Measurements from ENCODE around the gene EPHB3.

The EPHB3 gene

DNA sequence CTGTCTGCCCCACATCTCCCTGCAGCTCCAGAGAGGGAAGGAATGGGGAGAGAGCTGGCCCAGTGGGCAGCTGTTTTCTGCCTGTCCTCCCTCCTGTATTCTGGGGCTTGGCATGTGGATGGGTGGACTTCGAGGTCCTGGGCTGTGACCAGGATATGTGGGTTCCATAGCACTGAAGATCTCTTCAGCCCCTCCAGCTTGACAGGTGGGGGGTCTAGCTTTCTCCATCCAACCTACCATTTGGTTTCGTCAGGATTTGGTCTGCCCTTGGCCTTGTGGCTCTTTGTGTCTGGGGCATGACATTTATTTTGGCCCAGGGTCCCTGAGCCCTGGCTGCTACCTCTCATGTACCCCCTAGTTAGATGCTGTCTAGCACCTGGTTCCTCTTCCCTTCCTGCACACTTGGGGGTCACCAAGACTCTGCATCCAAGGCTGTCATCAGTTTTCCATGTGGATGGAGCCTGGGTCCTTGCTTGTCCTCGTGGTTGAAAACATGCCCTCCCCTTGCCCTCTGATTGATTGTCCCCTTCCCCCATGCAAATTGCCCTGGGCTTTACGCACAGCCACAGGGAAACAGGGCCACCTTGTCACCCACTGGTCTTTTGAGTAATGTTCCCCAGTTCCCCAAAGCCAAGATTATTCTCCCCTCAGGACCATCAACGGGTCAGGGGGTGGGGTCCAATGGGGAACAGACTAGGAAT, 3.2 kb downstream of the EPHB3 start:
- DNase-seq: no peak

DNA sequence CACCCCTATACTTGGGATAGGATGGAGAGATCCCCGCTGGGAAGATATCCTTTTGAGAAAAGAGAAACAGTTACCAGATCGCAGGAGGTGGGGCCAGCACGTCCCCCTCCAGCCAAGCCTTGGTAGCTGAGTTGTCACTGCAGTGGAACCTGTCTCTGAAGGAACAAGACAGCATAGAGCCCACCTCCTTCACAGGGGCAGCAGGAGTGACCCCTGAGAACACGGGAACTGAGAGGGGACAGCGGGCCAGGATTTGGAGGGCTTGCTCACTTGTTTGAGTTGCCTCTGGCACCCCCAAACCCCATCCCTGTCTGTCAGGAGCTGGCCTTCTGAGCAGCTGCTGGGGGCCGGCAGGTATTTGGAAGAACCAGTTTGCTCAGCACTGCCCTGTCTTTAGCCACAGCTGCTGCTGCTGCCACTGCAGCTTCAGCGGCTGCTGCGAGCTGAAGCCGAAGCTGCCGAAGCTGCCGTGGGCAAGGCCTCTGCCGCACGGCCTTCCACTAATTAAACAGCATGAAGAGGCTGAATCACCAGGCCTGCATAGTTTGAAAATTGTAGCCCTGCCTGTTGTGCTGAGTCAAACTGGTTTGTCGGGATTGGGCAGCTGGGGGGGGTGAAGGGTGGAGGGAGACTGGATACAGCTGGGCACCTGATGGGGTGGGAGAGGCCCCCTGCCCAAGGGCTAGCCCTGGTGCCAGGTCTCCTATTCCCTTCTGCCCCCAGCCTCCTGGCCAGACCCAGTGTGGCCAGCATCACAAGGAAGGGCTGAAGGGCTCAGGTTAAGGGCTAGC, 4.0 kb downstream of the EPHB3 start:
- no peak for DNase-seq

DNA sequence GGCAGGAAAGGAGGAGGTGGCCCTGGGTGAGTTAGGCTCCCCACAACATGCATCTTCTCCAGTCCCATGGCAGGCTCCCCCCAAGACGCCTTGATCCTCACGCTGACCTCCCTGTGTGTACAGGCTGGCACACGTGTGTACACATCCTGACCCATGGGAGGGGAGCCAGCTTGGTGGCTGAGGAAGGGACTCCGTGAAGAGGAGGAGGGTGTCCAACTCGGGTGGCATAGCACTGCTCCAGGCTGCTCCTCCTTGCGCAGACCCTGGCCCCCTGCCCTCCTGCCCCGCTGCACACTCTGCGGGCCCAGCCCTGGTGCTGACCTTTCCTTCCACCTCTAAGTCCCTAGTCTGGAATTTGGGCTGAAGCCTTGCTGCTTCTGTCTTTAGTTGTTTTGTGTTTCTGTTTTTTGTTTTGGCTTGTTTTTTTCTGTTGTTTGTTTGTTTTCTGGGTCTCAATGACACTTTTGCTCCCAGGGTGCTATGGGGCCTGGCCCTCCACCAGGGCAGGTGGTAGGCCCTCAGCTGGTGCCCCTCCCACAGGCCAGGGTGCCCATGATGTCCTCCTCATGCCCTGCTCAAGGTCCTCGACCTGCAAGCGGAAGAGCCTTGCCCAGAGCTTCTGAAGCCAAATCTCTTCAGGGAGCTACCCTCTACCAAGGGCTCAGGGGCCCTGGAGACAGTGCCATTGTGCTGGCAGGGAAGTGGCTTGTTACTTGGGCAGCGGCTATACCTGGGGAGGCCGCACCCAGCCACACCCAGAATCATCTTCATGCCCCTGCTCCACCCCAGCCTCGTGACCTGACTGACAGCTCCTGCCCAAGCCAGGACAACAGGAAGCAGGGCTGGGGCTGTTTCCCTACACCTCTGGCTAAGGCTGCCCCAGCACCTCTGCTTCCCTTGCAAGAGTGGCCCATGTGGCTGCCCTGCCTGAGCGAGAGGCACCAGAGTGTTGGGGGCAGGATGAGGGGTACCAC, 5.1 kb downstream of the EPHB3 start:
- no peak for DNase-seq

- no peak for DNase-seq
These were observed 6.5 kb downstream of the EPHB3 start for GRCh38 chr3:184567946-184568559.

- no peak for DNase-seq
These were observed 7.0 kb downstream of the EPHB3 start for GRCh38 chr3:184568560-184568923.

- peak; percentile 20 to 28 for DNase-seq
These were observed 7.6 kb downstream of the EPHB3 start for GRCh38 chr3:184568924-184569829.

DNA sequence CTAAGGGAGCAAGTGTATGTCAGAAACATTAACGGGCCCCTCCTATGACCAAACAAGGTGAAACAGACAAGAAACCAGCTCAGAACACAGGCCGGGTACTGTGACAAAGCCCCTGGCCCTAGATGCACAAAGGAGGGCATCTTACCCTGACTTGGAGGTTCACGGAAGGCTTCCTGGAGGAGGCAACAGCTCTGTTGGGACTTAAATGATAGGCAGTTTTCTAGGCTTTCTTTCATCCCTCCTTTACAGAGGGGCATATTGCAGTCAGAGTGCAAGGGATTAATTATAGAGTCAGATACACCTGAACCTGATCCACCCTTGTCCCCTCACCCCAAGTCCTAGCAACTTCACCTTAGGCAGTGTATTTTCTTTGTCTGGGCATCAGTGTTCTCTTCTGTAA, 8.4 kb downstream of the EPHB3 start:
- DNase-seq: no peak

GRCh38 chr3:184570489-184570888, 8.9 kb downstream of the EPHB3 start:
- no peak for DNase-seq

DNA sequence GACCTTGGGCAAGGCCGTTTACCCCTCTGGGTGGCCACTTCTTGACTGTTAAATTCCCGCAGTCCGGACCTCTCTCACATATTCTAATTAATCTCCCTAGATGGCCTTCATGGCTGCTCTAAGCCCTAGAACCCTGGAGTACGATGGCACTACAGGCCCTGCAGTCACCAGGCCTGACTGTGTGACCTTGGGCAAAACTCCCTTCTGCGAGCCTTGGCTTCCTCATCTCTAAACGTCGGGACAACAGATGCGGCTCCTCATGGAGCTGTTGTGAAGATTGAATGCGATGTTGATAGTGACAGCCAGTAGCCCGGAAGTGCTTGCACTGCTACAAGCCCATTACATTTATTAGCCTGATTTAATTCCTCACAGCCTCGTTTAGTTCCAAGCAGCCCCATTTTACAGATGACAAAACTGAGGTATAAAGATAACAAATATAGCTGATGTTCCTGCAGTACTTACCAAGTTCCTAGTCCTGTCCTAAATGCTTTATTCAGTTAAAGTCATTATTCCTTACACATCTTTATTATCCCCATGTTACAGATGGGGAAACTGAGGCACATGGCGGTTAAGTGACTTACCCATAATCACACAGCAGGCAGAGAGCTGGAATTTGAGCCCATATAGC, 10.3 kb downstream of the EPHB3 start:
- DNase-seq: no peak

GRCh38 chr3:184572633-184573270, 11.2 kb downstream of the EPHB3 start:
- no peak for DNase-seq

GRCh38 chr3:184574515-184575417, 13.2 kb downstream of the EPHB3 start:
- DNase-seq: no peak

GRCh38 chr3:184575701-184576100, 14.1 kb downstream of the EPHB3 start:
- no peak for DNase-seq

DNA sequence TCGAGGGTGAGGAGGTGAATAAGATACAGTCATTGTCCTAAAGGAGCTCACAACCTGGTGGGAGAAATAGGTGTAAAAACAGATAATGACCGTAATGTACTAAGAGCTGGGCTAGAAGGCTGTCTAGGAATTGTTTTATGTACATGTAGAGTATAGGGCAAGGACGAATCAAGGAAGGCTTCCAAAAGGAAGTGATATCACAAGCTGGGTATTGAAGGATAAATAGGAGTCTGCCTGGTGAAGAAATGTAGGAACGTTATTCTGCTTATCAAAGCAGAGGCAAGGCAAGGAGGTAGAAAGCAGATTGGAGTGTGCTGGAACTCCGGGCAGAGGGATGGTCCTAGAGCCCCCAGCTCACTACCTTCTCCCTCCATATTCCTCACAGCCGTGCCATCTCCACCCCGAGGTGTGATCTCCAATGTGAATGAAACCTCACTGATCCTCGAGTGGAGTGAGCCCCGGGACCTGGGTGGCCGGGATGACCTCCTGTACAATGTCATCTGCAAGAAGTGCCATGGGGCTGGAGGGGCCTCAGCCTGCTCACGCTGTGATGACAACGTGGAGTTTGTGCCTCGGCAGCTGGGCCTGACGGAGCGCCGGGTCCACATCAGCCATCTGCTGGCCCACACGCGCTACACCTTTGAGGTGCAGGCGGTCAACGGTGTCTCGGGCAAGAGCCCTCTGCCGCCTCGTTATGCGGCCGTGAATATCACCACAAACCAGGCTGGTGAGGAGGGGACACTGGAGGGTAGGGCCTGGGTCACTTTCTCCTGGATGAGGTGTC, 15.1 kb downstream of the EPHB3 start:
- DNase-seq: no peak

- DNase-seq: no peak
These were observed 16.0 kb downstream of the EPHB3 start for GRCh38 chr3:184577546-184577945.

DNA sequence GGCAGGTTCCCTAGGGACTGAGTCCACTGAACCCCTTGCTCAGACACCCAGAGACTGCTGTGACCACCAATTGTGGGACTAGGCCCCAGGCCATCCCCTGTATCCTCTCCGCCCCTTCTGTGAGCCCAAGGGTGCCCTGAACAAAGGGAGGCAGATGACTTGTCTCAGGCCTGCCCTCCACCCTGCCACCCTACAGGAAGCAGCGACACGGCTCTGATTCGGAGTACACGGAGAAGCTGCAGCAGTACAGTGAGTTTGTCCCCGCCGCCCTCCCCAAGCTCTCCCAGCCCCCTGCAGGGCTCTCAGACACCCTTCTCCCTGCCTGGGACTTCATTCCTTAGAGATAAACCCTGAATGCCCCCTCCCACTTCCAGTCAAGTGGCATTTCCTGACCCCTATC, 16.6 kb downstream of the EPHB3 start:
- DNase-seq: no peak

GRCh38 chr3:184578822-184579221, 17.2 kb downstream of the EPHB3 start:
- no peak for DNase-seq

DNA sequence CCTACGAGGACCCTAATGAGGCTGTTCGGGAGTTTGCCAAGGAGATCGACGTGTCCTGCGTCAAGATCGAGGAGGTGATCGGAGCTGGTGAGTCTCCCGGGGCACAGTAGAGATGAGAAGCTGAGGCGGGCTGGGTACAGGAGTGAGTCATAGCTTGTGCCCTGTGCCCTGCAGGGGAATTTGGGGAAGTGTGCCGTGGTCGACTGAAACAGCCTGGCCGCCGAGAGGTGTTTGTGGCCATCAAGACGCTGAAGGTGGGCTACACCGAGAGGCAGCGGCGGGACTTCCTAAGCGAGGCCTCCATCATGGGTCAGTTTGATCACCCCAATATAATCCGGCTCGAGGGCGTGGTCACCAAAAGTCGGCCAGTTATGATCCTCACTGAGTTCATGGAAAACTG, 17.9 kb downstream of the EPHB3 start:
- DNase-seq: no peak

DNA sequence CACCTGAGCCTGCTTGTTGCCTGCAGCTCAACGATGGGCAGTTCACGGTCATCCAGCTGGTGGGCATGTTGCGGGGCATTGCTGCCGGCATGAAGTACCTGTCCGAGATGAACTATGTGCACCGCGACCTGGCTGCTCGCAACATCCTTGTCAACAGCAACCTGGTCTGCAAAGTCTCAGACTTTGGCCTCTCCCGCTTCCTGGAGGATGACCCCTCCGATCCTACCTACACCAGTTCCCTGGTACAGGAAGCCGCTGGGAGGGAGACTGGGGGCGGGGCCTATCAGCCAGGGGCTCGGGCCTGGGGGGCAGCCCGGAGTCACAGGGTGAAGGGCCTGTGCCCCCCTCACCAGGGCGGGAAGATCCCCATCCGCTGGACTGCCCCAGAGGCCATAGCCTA, 18.8 kb downstream of the EPHB3 start:
- no peak for DNase-seq

- DNase-seq: no peak
These were observed 19.8 kb downstream of the EPHB3 start for GRCh38 chr3:184581331-184581855.

Measured in activated CD4-positive, alpha-beta T cell treated with anti-CD3 and anti-CD28 coated beads, Interleukin-2, amount 50 U/mL, for 48 hours (primary cell).